ENCODE measurements around the gene SDR42E2.

DNA sequence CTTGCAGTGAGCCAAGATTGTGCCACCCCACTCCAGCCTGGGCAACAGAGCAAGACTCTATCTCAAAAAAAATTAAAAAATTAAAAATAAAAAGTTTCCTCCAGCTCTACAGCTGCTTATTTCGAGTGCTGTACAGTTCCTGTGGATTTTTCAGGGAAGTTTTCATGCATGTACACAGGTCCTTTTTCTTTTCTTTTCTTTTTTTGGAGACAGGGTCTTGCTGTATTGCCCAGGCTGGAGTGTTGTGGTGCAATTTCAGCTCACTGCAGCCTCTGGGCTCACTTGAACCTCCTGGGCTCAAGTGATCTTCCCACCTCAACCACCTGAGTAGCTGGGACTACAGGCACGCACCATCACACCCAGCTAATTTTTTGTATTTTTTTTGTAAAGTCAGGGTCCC, 59.7 kb downstream of the SDR42E2 start:
- TF ChIP-seq, protein P1, sequence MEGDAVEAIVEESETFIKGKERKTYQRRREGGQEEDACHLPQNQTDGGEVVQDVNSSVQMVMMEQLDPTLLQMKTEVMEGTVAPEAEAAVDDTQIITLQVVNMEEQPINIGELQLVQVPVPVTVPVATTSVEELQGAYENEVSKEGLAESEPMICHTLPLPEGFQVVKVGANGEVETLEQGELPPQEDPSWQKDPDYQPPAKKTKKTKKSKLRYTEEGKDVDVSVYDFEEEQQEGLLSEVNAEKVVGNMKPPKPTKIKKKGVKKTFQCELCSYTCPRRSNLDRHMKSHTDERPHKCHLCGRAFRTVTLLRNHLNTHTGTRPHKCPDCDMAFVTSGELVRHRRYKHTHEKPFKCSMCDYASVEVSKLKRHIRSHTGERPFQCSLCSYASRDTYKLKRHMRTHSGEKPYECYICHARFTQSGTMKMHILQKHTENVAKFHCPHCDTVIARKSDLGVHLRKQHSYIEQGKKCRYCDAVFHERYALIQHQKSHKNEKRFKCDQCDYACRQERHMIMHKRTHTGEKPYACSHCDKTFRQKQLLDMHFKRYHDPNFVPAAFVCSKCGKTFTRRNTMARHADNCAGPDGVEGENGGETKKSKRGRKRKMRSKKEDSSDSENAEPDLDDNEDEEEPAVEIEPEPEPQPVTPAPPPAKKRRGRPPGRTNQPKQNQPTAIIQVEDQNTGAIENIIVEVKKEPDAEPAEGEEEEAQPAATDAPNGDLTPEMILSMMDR (IDR thresholded peaks at IDR 0.05) = no peak
- TF ChIP-seq POLR2A (IDR thresholded peaks at IDR 0.05) = no peak

Data from Peyer's patch (tissue), 4 donors.